Forelimb muscle (tissue), 1 donor: Measurements from ENCODE around the gene MED27. TPM values are rescaled to one million over a fixed set of nuclear protein-coding genes. Genes with fewer than 3 reads are reported as not detected.

Source experiments
- DNase-seq: peaks from one replicate; pipeline ENCODE4 v3.0.0-alpha.2; 2013; ENCODE audit warnings: low read depth
- polyA plus RNA-seq: library from polyadenylated mRNA; unstranded; fragments of 120-200 nt; gene quantifications from one replicate; pipeline ENCODE4 v1.2.1, GENCODE V29; 2013; ENCODE audit not compliant: insufficient read length

Gene MED27
- polyA plus RNA-seq, 1 donor, result 12.9 TPM

- no peak for DNase-seq
Observed at GRCh38 chr9:132043708-132044107, 36.0 kb downstream of the MED27 start.

DNA sequence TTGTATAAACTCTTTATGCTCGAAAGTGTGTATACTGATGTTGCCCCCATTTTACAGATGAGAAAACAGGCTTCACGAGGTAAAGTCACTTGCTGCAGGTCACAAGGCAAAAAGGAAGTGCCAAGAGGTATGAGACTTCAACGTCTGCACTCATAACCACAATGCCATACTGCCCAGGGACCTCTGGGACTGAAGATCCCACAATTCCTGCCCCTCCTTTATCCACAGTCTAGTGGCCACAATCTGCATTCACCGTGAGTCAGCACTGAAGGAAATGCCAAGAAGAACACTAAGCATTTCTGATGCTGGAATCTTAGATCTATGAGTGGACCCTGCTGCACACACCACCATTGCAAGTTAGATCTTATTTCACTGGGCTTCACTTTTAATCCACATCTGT lies 37.3 kb downstream of the MED27 start:
- no peak for DNase-seq

DNA sequence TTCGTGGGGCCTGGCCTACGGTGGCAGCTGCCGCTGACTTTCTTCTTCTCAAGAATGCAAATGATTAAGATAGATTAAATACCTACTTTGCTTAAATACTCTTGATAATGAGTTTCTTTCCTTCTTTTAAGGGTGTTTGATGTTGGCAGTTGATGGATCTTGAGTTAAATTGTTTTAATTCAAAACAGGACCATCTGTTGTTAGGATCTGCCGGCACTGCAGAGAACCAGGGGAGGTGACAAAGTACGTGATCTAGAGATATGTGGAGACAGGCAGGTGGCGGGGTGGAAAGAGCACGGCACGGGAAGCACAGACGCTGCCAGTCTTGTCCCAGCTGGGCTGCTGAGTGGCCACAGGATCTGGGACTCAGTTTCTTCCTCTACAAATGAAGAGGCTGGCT lies 37.9 kb downstream of the MED27 start:
- no peak for DNase-seq

- no peak for DNase-seq
Observed at GRCh38 chr9:132040808-132041207, 38.9 kb downstream of the MED27 start.

GRCh38 chr9:132040246-132040645 lies 39.4 kb downstream of the MED27 start:
- no peak for DNase-seq

DNA sequence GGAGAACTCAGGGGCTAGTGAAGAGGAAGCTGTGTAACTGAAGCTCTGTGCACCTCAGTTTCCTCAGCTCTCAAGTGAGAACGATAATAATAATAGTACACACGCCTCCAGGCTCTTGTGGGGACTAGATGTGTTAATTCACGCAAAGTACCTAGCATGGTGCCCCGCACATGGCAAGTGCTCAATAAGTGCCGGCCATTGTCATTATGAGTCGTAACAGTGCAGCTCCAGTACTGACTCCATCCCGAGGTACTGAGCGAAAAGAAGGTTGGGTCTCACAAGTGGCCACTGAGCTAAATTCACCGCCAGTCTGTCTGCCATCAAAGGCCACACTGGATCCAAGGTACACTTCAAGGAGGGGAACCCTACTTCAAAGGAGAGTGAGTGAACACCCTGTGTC lies 40.4 kb downstream of the MED27 start:
- no peak for DNase-seq

DNA sequence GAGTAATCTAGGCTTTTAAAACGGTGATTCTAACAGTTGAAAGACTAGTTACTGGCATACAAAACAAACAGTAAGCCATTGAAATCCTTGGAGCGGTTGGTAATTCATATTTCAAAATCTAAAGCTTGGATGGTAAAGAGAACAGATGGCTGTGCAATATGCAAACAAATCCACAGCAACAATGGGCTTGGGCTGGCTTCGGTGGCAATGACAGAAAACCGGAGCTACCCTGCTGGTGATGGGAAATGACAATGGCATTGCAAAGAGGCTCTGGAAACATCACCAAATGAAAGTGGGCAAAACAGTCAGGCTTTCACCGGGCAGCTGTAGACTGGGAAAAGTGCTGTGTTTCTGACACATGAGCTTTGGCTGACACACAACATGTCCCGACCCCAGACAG lies 42.2 kb downstream of the MED27 start:
- no peak for DNase-seq

- no peak for DNase-seq
Observed at GRCh38 chr9:132036521-132036920, 43.1 kb downstream of the MED27 start.

DNA sequence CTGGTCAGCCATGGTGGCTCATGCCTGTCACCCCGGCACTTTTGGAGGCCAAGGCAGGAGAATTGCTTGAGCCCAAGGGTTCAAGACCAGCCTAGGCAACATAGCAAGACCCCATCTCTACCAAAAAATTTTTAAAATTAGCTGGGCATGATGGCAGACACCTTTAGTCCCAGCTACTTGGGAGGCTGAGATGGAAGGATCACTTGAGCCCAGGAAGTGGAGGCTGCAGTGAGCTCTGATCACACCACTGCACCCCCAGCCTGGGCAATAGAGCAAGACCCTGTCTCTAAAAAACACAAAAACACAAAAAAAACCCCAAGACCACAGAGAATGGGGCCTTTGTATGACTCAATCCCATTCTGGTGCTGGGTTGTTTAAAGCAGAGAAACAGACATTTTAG lies 44.0 kb downstream of the MED27 start:
- no peak for DNase-seq

DNA sequence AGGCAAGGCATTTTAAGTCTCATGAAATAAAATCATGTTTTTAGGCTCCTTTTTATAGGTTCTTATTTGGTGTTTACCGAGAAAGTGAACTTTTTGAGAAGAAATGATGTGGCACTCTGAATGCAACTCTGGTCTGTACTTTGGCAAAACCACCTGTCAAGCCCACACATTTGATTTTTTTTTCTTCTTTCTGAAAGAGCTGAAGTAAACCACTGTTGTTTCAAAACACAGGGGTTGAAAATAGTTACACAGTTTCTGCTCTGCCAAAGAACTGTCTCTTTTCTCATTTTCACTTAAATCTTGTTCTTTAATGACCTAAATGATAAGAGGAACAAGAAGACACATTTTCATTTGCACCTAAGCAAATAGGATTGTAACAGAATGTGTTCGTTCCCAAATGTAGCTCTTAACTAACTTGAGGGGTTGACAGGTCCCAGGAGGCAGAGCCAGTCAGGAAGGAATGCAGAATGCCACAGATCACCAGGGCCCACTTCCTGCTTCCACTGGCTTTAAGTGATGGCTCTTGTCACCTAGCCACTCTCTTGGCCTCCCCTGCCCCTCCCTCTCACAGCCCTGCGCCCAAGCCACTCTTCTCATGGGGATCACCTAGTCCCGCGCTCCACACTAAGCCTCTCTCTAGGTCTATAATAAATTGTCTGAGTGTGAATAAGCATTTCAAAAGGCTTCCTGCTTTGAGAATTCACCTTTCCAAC lies 47.3 kb downstream of the MED27 start:
- no peak for DNase-seq

DNA sequence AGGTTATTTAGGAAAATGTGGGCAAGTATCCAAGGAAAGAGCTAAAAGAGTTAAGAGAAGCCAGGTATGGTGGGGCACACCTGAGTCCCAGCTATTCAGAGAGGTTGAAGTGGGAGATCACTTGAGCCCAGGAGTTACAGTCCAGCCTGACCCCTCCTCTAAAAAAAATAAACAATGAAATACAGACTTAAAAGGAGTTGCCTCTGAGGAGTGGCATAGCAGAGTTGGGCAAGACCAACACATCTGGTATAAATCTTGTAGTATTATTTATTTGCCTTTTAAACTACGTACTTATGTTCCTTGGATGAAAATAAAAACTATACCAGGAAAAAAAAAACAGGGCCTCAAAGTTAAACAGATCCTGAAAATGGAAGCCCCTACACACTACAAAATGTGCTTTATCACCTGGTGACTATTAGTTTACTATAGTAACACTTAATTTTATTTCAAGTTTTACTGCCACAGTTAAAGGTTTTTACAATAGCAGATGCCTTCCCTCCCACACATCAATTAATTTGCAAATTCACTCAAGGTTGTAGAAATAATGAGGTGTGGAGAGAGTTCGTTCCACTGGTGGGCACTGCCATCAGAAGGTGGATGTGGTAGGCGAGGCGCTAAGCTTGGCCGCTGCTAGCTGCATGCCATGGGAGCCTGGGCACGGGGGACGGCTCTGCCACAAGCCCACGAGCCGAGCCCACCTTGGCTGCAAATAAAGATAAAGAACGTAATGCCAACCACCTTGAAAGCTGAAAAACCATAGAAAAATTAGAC lies 48.0 kb downstream of the MED27 start:
- DNase-seq, result no peak

- no peak for DNase-seq
Observed at GRCh38 chr9:132030626-132031325, 48.9 kb downstream of the MED27 start.

DNA sequence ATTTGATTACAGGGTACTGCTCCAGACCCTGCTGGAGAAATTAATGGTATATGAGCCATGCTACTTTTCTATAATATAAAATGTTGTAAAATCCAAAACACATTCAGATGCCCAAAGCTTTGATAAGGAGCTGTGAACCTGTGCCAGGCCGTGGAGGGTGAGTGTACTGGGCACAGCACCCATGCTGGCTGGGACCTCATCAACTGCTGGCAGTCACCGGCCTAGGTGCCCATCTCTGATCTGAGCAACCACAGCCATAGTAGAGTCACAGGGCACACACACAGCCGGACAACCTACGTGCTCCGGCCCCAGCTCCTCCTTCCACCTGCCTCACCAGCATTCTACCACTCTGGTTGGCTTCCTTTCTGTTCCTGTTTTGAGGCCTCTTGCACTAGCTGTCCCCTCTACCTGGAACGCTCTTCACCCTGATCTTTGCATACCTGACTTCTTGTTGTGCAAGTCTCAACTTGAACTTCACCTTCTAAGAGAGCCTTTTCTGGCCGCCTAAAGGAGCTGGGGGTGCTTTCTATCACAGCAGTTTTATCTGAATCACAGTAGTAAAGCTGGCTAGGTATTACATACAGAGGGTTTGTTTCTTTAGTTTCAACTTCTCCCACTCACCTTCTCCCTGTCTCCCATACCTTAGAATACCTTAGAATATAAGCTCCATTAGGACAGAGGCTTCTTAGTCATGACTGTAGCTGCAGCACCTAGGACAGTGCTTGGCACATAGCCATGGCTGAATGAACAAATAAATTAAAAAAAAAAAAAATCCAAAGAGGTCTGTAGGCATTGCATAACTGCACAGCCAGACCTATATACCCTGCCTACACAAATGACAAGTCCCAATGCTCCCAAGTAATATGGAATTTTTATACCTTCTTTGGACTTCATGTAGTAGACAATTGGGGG lies 51.7 kb downstream of the MED27 start:
- no peak for DNase-seq

GRCh38 chr9:132026932-132027585 lies 52.6 kb downstream of the MED27 start:
- no peak for DNase-seq

DNA sequence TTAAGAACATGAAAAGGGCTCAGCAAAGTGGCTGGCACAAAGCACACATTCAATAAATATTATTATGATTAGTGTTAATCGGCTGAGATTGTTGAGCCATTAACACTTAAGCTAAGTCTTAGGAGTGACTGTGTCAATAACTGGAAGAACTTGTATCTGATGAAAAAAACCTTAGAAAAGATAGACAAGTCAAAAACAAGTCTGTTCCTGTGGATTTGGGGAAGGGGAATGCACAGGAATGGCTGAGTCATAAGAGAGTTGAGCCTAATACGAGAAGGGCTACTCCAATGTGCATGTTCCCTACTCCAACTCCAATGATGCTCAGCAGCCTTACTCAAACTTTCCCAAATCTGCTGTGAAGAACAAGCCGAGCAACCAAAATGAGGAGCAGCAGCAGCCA lies 53.9 kb downstream of the MED27 start:
- DNase-seq, result no peak

- no peak for DNase-seq
Observed at GRCh38 chr9:132024589-132024988, 55.1 kb downstream of the MED27 start.

DNA sequence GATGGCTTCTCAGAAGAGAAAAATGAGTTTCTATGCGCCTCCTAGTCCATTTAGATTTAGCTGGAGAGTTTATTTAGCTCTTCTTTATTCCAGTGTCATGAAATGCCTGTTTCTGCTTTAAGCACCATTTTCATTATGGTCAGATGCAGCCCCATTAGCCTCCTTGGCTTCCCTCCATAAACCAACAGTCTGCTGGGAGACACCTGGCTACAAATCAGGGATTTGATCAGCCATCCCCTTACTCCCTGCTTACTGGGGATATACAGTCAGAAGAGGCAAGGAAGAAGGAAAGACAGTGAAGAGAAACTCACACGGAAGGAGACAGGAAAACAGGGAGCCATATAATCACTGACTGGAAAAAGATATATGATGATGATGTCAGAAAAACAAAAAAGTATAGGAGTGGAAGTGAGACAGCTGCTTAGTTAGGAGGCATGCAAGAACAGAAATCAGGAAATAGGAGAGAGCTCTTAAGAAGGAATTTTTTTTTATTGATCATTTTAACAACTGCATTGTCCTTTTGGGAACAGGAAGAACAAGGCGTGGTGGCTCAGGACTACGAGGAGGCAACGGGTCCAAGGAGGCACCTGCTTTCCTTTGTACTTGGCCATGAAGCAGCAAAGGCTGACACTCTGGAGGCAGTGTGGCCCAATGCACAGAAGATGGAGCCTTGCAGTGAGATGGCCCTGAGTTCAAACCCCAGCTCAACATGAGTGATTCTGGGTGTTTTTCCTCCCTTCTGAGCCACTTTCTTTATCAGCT lies 56.1 kb downstream of the MED27 start:
- no peak for DNase-seq

GRCh38 chr9:132020820-132021510 lies 58.7 kb downstream of the MED27 start:
- no peak for DNase-seq

DNA sequence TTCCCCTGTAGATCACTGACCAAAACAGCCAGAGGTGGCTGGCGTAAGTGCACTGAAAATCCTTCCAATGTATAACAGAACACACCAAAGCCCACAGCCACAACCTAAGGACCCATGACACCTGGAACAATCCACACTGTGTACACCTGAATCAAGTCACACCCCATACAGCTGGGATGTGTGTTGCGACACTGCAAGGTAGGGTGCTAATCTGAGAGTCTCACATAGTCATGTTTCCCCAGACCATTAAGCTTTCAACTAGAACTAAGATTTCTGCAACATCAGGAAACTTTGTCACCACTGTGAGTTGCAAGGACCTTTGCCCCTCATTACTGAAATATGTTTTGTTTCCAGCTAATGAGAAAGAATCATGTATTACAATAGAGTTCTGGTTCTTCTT lies 59.4 kb downstream of the MED27 start:
- DNase-seq, result no peak

- no peak for DNase-seq
Observed at GRCh38 chr9:132019702-132020101, 60.0 kb downstream of the MED27 start.
